ENCODE results near the gene PLK5.

GRCh38 chr19:1553415-1553814 lies 29.5 kb downstream of the PLK5 start:
- TF ChIP-seq CTCF (conservative IDR thresholded peaks at IDR 0.05 in 1 of 2, IDR thresholded peaks at IDR 0.05 in 1 of 2; ENCODE audit: low read depth in 1 of 2, low read length in 2 of 2) (no peak), EZH2 (IDR thresholded peaks at IDR 0.05; ENCODE audit: low read length, missing control alignments) (no peak)
